Amniotic stem cell (primary cell): ENCODE results near the gene EIF2A.
A peak's percentile ranks its signal among the peaks of the same experiment; 100 is the strongest.
"Not testable (repeated sequence)": the region's sequence is repeated elsewhere in the genome, so short reads cannot be mapped to it uniquely, and the experiment has no call there.

Source experiments
- DNase-seq: peaks from one replicate; lab custom pipeline; 2025; lab: John Stamatoyannopoulos, UW

Gene EIF2A

DNA sequence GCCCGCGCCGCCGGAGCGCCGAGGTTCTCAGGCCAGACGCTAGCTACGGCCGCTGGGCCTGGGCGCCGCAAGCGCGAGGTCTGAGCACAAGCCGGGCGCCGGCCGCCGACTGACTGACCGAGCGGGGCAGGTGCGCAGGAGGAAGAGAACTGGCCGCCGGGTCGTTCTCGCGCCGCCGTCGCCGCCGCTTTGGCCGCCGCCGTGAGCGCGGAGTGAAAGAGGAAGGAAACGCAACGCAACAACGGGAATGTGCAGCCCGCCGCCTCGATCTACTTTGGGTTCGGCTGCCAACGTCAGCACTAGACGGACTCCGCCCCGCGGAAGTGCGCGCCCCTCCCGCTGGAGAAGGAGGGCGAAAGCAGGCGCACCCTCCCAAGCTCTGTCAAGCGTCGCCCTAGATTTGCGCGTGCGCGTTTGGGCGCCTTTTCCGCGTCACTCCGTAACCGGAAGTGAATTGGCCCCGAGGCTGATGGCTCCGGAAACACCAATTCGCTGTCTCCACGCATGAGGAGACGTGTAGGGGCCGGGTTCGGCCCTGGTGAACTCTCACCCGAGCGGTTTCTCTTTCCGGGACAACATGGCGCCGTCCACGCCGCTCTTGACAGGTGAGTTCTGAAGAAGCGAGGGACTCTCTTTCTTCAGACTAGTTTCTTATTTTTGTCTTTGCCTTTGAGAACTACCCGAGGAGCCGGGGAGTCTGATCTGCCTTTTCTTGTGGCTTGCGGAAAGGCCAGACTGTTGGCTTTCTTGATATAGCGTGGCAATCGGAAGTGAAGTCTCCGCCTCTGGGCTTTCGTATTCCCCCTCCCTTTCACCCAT lies at the start of gene EIF2A, which contains the start of gene SERP1:
EIF2A (plus strand) TSS at position 562 of the 819 bp plus-strand sequence; CDS start at position 578, 16 bp downstream.
SERP1 (minus strand) TSS at position 271 of the 819 bp plus-strand sequence. CDS start 361 bp downstream, outside the sequence.
- peak; percentile 98 for DNase-seq

DNA sequence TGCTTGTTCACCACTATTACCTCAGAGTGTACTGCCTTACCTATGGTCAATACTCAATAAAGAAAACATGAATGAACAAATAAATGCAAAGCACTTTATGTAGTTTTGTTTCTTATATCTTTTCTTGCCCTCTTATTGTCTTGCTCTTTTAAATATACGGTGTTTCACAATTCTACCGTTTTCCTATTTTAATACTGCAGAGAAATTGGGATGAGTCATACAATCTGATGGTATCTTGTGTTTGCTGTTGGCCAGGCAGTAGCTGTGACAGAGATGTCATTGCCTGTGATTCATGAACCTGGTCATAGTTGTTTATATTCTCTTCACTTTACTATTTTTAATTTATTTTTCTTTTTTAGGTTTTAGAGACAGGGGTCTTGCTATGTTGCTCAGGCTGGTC lies 48.6 kb upstream of the EIF2A start:
- peak; percentile 6 for DNase-seq

- DNase-seq, result not testable (repeated sequence)
These were observed 45.6 kb upstream of the EIF2A start for GRCh38 chr3:150500960-150501359.

DNA sequence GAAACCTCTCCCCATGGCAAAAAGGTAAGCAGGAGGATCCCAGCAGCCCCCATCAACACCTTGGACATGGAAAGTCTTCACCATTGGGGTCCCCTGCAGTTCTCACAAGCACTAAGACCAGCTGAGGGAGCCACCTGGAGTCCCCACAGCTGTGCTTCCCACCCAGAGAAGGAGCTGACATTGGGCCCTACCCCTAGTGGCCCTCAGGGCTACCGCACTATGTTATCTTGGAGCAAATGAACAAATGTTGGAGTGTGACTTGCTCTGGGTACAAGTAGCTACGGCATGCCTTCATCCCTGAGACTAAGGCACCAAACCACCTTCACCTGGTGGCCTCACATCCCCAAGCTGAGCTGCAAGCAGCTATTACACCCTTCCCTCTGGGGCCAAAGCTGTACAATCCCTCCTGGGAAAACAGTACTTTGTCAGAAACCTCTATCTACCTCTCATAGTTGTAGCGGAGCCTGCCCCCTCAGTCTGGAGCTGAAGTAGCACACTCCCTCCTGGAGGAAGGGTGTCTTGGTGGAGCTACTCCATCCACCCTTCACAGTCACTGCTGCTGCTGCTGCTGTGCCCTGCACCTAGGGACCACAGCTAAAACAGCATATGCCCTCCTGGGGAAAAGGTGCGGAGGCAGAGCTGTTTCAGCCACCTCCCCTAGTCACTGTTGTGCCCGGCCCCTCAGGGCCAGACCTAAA lies 43.0 kb upstream of the EIF2A start:
- no peak for DNase-seq

DNA sequence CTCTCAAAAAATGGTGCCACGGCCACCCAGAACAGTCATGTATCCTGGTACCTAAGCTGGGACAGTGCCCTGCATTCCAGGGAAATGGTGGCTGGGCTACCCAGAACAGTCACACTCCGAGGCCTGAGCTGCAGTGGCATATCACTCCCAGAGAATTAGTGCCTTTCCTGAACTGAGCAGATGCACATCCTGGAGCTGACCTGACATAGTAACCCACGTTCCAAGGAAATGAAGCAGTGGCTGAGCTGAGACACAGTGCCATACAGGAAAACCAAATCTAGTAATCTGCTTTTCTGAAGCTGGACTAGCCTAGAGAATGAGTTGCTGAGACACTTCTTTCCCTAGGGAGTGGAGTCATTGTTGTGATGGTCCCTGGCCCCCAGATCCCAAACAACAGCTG lies 42.1 kb upstream of the EIF2A start:
- DNase-seq, result no peak

- no peak for DNase-seq
These were observed 38.2 kb upstream of the EIF2A start for GRCh38 chr3:150508401-150508800.

DNA sequence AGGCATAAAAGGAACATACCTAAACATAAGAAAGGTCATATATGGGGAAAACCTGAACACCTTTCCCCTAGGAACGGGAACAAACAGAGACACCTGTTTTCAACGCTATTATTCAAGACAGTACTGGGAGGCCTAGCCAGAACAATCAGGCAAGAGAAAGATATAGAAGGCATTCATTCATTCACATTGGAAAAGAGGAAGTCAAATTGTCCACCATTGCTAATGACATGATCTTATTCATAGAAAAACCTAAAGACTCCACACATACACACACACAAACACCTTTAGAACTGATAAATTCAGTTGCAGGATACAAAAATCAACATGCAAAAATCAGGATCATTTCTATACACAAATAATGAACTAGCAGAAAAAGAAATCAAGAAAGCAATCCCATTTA lies 36.8 kb upstream of the EIF2A start:
- DNase-seq, result no peak

DNA sequence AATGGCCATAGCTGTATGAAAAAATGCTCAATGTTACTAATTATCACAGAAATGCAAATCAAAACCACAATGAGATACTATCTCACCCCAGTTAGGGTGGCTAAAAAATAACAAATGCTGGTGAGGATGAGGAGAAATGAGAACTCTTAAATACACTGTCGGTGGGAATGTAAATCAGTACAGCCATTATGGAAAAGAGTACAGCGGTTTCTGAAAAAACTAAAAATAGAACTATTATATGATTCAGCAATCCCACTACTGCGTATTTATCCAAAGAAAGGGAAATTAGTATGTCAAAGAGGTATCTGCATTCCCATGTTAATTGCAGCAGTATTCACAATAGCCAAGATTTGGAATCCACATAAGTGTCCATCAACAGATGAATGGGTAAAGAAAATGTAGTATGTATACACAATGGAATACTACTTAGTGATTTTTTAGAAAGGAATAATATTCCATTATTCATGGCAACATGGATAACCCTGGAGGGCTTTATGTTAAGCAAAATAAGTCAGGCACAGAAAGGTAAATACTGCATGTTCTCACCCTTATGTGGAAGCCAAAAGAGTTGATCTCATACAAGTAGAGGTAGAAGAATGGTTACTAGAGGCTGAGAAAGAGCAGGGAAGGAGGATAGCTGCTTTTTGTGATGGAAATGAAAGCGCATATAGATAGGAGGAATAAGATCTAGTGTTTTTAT lies 35.3 kb upstream of the EIF2A start:
- DNase-seq, result no peak

DNA sequence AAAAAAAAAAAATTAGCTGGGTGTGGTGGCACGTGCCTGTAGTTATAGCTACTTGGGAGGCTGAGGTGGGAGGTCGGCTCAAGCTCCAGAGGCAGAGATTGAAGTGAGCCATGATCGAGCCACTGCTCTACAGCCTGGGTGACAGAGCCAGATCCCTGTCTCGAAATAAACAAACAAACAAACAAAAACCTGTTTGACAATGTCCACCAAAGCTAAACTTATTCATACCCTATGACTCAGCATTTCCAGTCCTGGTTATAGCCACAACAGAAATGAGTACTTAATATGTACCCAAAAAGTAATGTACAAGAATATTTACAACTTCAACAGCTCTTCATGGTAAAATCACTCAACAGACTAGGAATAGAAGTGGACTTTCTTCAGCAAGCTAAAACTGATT lies 31.4 kb upstream of the EIF2A start:
- no peak for DNase-seq

GRCh38 chr3:150519026-150519425 lies 27.6 kb upstream of the EIF2A start:
- no peak for DNase-seq

- no peak for DNase-seq
These were observed 26.2 kb upstream of the EIF2A start for GRCh38 chr3:150520408-150520807.

DNA sequence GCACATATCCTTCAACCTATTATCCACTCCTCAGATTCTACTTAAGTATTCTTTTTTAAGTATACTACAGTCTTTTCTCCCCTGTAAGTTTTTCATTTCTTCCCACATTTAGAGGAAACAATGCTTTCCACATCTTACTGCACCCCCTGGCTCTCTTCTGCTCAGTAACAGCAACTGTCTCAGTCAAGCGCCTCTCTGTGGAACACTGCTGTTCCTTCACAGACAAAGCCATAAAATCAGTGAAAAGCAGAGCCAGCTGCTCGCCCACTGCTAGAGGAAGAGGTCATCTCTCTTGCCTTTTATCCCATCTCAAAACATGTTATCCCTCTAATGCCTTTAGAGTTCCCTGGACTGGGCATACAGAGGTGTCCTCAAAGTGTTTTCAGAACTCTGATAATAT lies 25.1 kb upstream of the EIF2A start:
- no peak for DNase-seq

DNA sequence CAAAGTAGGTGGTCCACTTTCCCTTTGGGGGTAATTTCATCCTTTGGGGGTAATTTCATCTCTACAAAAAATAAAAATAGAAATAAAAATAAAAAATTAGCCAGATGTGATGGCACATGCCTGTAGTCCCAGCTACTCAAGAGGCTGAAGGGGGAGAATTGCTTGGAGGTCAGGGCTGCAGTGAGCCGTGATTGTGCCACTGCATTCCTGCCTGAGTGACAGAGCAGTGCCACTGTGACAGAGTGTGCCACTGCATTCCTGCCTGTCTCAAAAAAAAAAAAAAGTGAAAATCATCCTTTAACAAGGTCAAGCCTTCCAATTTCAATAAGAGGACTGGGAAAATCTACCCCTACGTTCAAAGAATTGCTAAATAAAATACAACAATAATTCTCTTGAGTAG lies 23.0 kb upstream of the EIF2A start:
- no peak for DNase-seq

- DNase-seq, result no peak
These were observed 18.9 kb upstream of the EIF2A start for GRCh38 chr3:150527464-150528255.

- DNase-seq, result peak; percentile 15
These were observed 18.2 kb upstream of the EIF2A start for GRCh38 chr3:150528354-150528797.

DNA sequence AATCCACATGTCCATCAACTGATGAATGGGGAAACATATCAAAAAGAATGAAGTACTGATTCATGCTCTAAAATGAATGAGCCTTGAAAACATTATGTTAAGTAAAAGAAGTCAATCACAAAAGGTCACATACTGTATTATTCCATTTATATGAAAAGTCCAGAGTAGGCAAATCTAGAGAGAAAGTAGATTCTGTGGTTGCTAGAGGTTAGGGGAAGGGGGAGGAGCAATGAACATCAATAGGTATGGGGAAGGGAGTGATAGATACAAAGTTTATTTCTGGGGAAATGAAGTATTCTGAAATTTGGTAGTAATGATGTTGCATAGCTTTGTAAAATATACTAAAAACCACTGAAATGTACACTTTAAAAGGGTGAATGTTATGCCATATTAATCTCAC lies 14.8 kb upstream of the EIF2A start:
- DNase-seq, result no peak

GRCh38 chr3:150535204-150535603 lies 11.4 kb upstream of the EIF2A start:
- DNase-seq, result no peak

DNA sequence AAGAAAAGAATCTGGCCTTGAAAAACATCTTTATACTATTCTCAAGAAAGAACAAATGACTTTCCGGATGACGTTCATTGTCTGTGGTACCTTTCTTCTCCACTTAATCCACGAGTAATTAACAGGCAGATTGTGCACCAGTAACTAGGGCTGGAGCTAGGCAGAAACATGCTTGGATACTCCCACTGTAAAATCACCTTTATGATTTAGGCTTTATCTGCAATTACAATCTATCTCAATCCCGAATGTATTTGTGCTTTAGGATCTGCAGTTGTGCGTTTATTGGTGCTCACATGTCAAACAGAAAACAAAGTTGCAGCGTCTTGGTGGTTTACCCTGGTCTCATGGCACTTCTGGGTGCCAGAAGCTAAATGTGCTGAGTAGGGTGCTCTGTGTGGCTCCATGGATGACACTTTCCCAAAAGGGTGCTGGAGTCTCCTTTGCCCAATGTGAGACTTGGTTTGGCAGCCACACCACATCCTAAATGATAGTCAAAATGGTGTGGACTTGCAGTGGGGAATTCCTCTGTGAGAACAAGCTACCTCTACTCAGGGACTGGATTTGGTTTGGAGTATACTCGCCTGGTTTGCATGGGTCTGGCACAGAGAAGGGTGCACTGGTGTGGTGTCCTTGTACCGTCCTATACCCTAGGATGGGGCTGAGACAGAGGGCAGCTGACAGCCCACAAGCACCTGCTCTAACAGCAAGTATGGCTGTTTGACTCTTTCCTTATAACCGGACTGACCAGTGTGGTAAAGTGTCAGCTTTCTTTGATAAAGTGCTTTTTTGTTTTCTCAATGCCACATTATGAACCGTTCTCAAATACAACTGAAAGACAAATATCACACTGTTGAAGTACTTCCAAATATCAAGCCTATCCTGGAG lies 8.0 kb upstream of the EIF2A start:
- no peak for DNase-seq

DNA sequence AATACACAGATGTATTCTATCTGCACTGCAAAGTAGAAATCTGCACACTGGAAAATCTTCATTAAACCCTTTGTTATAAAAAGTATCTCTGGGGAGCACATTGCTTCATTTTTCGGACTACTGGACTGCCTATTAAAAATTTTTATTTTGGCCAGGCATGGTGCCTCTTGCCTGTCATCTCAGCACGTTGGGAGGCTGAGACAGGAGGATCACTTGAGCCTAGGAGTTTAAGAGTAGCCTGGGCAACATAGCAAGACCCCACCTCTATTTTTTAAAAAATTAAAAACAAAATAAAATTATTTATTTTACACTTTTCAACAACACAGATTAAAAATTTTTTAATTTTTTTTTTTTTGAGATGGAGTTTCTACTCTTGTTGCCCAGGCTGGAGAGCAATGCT lies 6.3 kb upstream of the EIF2A start:
- no peak for DNase-seq

- DNase-seq, result no peak
These were observed 5.6 kb upstream of the EIF2A start for GRCh38 chr3:150540991-150541390.

DNA sequence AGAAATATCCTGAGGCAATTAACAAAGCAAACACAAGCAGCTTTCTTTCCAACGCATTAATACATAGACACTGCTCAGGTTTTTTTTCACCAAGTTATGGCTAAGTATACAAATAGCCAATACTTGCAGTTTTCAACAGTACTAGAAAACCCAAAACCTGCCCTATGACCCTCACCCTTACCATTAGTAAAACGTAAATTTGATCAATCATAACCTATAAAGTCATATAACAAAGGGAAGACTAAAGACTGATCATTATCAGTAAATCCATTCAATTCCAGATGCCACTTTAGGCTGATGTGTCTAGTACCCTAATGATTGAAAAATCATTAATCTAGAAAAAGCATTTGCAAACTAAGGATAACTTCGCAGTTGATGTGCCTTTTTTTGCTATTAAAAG lies 3.5 kb upstream of the EIF2A start:
- no peak for DNase-seq
